ENCODE results near the gene SCYL2. TPM values are rescaled to one million over a fixed set of nuclear protein-coding genes. Genes with fewer than 3 reads are reported as not detected.
"Not testable (repeated sequence)": the region's sequence is repeated elsewhere in the genome, so short reads cannot be mapped to it uniquely, and the experiment has no call there.

SCYL2 gene
- total and polyA plus RNA-seq, 4 donors, result 17.3 to 46.2 (median 32.9) TPM

- WGBS, 2 donors, result 96% methylated on average over 23 of the region's 24 CpGs; no CpG with 5 or more reads in 1 of the 2 donors
- ATAC-seq (ENCODE audit: low FRiP score); H3K9me3 ChIP-seq (ENCODE audit: control insufficient read depth, low read length); H3K27ac ChIP-seq (ENCODE audit: low read depth in 1 of 2, low read length in 2 of 2); DNase-seq; H3K27me3 ChIP-seq (ENCODE audit: control insufficient read depth in 1 of 2, insufficient read depth in 2 of 2, low read length in 1 of 2); intact Hi-C loops (cut with DNase I); H3K4me1 ChIP-seq (ENCODE audit: control insufficient read depth in 1 of 2, insufficient read depth in 2 of 2, low read length in 2 of 2); H3K4me3 ChIP-seq (ENCODE audit: low read length in 2 of 2); H3K36me3 ChIP-seq (ENCODE audit: control insufficient read depth in 1 of 2, insufficient read depth in 2 of 2, low read length in 1 of 2): not testable (repeated sequence)
These were observed 27.4 kb downstream of the SCYL2 start for GRCh38 chr12:100294366-100294765.

- 71 to 74% methylated on average over 4 of the region's 4 CpGs for WGBS, 2 donors
- H3K9me3 ChIP-seq (ENCODE audit: control insufficient read depth, low read length), result no peaks in the 10 kb centered on the region
- no peak overlapping the region for H3K4me3 ChIP-seq (ENCODE audit: low read length in 2 of 2)
- no peak for DNase-seq
- peaks cover 0 to 5% of the 10 kb centered on the region in 2 donors for H3K36me3 ChIP-seq (ENCODE audit: control insufficient read depth in 1 of 2, insufficient read depth in 2 of 2, low read length in 1 of 2)
- ATAC-seq (ENCODE audit: low FRiP score), result no peak
- intact Hi-C loops (cut with DNase I), result no loop called here
- no peak overlapping the region for H3K27ac ChIP-seq (ENCODE audit: low read depth in 1 of 2, low read length in 2 of 2)
- no peaks in the 10 kb centered on the region for H3K27me3 ChIP-seq (ENCODE audit: control insufficient read depth in 1 of 2, insufficient read depth in 2 of 2, low read length in 1 of 2)
- H3K4me1 ChIP-seq (ENCODE audit: control insufficient read depth in 1 of 2, insufficient read depth in 2 of 2, low read length in 2 of 2), result no peaks in the 10 kb centered on the region
These were observed 29.0 kb downstream of the SCYL2 start for GRCh38 chr12:100295764-100296555.

GRCh38 chr12:100302081-100302480, 35.1 kb downstream of the SCYL2 start:
- Histone ChIP-seq H3K36me3 (ENCODE audit: control insufficient read depth in 1 of 2, insufficient read depth in 2 of 2, low read length in 1 of 2) (peaks cover 2 to 5% of the 10 kb centered on the region in 2 donors), H3K4me1 (ENCODE audit: control insufficient read depth in 1 of 2, insufficient read depth in 2 of 2, low read length in 2 of 2) (no peaks in the 10 kb centered on the region), H3K27me3 (ENCODE audit: control insufficient read depth in 1 of 2, insufficient read depth in 2 of 2, low read length in 1 of 2) (no peaks in the 10 kb centered on the region), H3K4me3 (ENCODE audit: low read length in 2 of 2) (no peak overlapping the region), H3K9me3 (ENCODE audit: control insufficient read depth, low read length) (no peaks in the 10 kb centered on the region), H3K27ac (ENCODE audit: low read depth in 1 of 2, low read length in 2 of 2) (no peak overlapping the region)
- no peak for DNase-seq
- intact Hi-C loops (cut with DNase I), result no loop called here
- WGBS, 2 donors, result 98 to 100% methylated on average over 1 of the region's 1 CpG
- ATAC-seq (ENCODE audit: low FRiP score), result no peak

GRCh38 chr12:100303831-100304230, 36.9 kb downstream of the SCYL2 start:
- intact Hi-C loops (cut with DNase I), result no loop called here
- 88 to 93% methylated on average over 4 of the region's 4 CpGs for WGBS, 2 donors
- Histone ChIP-seq H3K4me1 (ENCODE audit: control insufficient read depth in 1 of 2, insufficient read depth in 2 of 2, low read length in 2 of 2) (no peaks in the 10 kb centered on the region), H3K36me3 (ENCODE audit: control insufficient read depth in 1 of 2, insufficient read depth in 2 of 2, low read length in 1 of 2) (peaks cover 2 to 5% of the 10 kb centered on the region in 2 donors), H3K4me3 (ENCODE audit: low read length in 2 of 2) (no peak overlapping the region), H3K9me3 (ENCODE audit: control insufficient read depth, low read length) (no peaks in the 10 kb centered on the region), H3K27ac (ENCODE audit: low read depth in 1 of 2, low read length in 2 of 2) (no peak overlapping the region), H3K27me3 (ENCODE audit: control insufficient read depth in 1 of 2, insufficient read depth in 2 of 2, low read length in 1 of 2) (no peaks in the 10 kb centered on the region)
- ATAC-seq (ENCODE audit: low FRiP score) (no peak), DNase-seq (no peak)

GRCh38 chr12:100304334-100304733, 37.4 kb downstream of the SCYL2 start:
- intact Hi-C loops (cut with DNase I); H3K4me1 ChIP-seq (ENCODE audit: control insufficient read depth in 1 of 2, insufficient read depth in 2 of 2, low read length in 2 of 2); DNase-seq; H3K27me3 ChIP-seq (ENCODE audit: control insufficient read depth in 1 of 2, insufficient read depth in 2 of 2, low read length in 1 of 2); H3K36me3 ChIP-seq (ENCODE audit: control insufficient read depth in 1 of 2, insufficient read depth in 2 of 2, low read length in 1 of 2); H3K9me3 ChIP-seq (ENCODE audit: control insufficient read depth, low read length); H3K27ac ChIP-seq (ENCODE audit: low read depth in 1 of 2, low read length in 2 of 2); H3K4me3 ChIP-seq (ENCODE audit: low read length in 2 of 2); ATAC-seq (ENCODE audit: low FRiP score): not testable (repeated sequence)
- 98 to 99% methylated on average over 7 of the region's 7 CpGs for WGBS, 2 donors

GRCh38 chr12:100308138-100308537, 41.2 kb downstream of the SCYL2 start:
- 93 to 97% methylated on average over 5 of the region's 5 CpGs for WGBS, 2 donors
- ATAC-seq (ENCODE audit: low FRiP score); H3K36me3 ChIP-seq (ENCODE audit: control insufficient read depth in 1 of 2, insufficient read depth in 2 of 2, low read length in 1 of 2); intact Hi-C loops (cut with DNase I); H3K27me3 ChIP-seq (ENCODE audit: control insufficient read depth in 1 of 2, insufficient read depth in 2 of 2, low read length in 1 of 2); DNase-seq; H3K9me3 ChIP-seq (ENCODE audit: control insufficient read depth, low read length); H3K4me3 ChIP-seq (ENCODE audit: low read length in 2 of 2); H3K4me1 ChIP-seq (ENCODE audit: control insufficient read depth in 1 of 2, insufficient read depth in 2 of 2, low read length in 2 of 2); H3K27ac ChIP-seq (ENCODE audit: low read depth in 1 of 2, low read length in 2 of 2): not testable (repeated sequence)

- Histone ChIP-seq H3K4me1 (ENCODE audit: control insufficient read depth in 1 of 2, insufficient read depth in 2 of 2, low read length in 2 of 2) (no peaks in the 10 kb centered on the region), H3K4me3 (ENCODE audit: low read length in 2 of 2) (no peak overlapping the region), H3K36me3 (ENCODE audit: control insufficient read depth in 1 of 2, insufficient read depth in 2 of 2, low read length in 1 of 2) (no peaks in the 10 kb centered on the region), H3K27ac (ENCODE audit: low read depth in 1 of 2, low read length in 2 of 2) (no peak overlapping the region), H3K9me3 (ENCODE audit: control insufficient read depth, low read length) (no peaks in the 10 kb centered on the region), H3K27me3 (ENCODE audit: control insufficient read depth in 1 of 2, insufficient read depth in 2 of 2, low read length in 1 of 2) (no peaks in the 10 kb centered on the region)
- WGBS, 2 donors, result 93 to 94% methylated on average over 1 of the region's 1 CpG
- DNase-seq (no peak), ATAC-seq (ENCODE audit: low FRiP score) (no peak)
- intact Hi-C loops (cut with DNase I), result no loop called here
These were observed 44.3 kb downstream of the SCYL2 start for GRCh38 chr12:100311317-100311716.

- Histone ChIP-seq H3K36me3 (ENCODE audit: control insufficient read depth in 1 of 2, insufficient read depth in 2 of 2, low read length in 1 of 2) (peaks cover 0 to 7% of the 10 kb centered on the region in 2 donors), H3K4me3 (ENCODE audit: low read length in 2 of 2) (no peak overlapping the region), H3K27ac (ENCODE audit: low read depth in 1 of 2, low read length in 2 of 2) (no peak overlapping the region), H3K4me1 (ENCODE audit: control insufficient read depth in 1 of 2, insufficient read depth in 2 of 2, low read length in 2 of 2) (no peaks in the 10 kb centered on the region), H3K27me3 (ENCODE audit: control insufficient read depth in 1 of 2, insufficient read depth in 2 of 2, low read length in 1 of 2) (no peaks in the 10 kb centered on the region), H3K9me3 (ENCODE audit: control insufficient read depth, low read length) (no peaks in the 10 kb centered on the region)
- ATAC-seq (ENCODE audit: low FRiP score) (no peak), DNase-seq (no peak)
- 97 to 98% methylated on average over 2 of the region's 2 CpGs for WGBS, 2 donors
- intact Hi-C loops (cut with DNase I), result no loop called here
These were observed 50.4 kb downstream of the SCYL2 start for GRCh38 chr12:100317371-100317770.

GRCh38 chr12:100324498-100324897, 57.5 kb downstream of the SCYL2 start:
- Histone ChIP-seq H3K4me3 (ENCODE audit: low read length in 2 of 2) (no peak overlapping the region), H3K9me3 (ENCODE audit: control insufficient read depth, low read length) (no peaks in the 10 kb centered on the region), H3K27me3 (ENCODE audit: control insufficient read depth in 1 of 2, insufficient read depth in 2 of 2, low read length in 1 of 2) (no peaks in the 10 kb centered on the region), H3K27ac (ENCODE audit: low read depth in 1 of 2, low read length in 2 of 2) (no peak overlapping the region), H3K4me1 (ENCODE audit: control insufficient read depth in 1 of 2, insufficient read depth in 2 of 2, low read length in 2 of 2) (no peaks in the 10 kb centered on the region), H3K36me3 (ENCODE audit: control insufficient read depth in 1 of 2, insufficient read depth in 2 of 2, low read length in 1 of 2) (peaks cover 0 to 2% of the 10 kb centered on the region in 2 donors)
- intact Hi-C loops (cut with DNase I), result loop anchor here in 1 of 2 donors (10.0 kb wide), 1 partner anchor 50 kb away; no protein-coding TSS in a partner anchor
- DNase-seq, result no peak
- ATAC-seq (ENCODE audit: low FRiP score), result no peak
